ENCODE results near the gene SIN3B.
"Not testable (repeated sequence)": the region's sequence is repeated elsewhere in the genome, so short reads cannot be mapped to it uniquely, and the experiment has no call there.

SIN3B gene

GRCh38 chr19:16868423-16869130 is 39.4 kb downstream of the SIN3B start:
- no peak for DNase-seq

GRCh38 chr19:16869331-16869972 is 40.3 kb downstream of the SIN3B start:
- DNase-seq, result no peak

GRCh38 chr19:16871871-16872270 is 42.7 kb downstream of the SIN3B start:
- DNase-seq, result no peak

GRCh38 chr19:16872728-16873127 is 43.5 kb downstream of the SIN3B start:
- DNase-seq, result no peak

- no peak for DNase-seq
Measured at GRCh38 chr19:16873594-16873993, 44.4 kb downstream of the SIN3B start.

- DNase-seq, result no peak
Measured at GRCh38 chr19:16874250-16874977, 45.2 kb downstream of the SIN3B start.

GRCh38 chr19:16874978-16875299 is 45.7 kb downstream of the SIN3B start:
- not testable (repeated sequence) for DNase-seq

- no peak for DNase-seq
Measured at GRCh38 chr19:16875584-16876555, 46.7 kb downstream of the SIN3B start.

GRCh38 chr19:16876904-16877361 is 47.7 kb downstream of the SIN3B start:
- no peak for DNase-seq

GRCh38 chr19:16877581-16877980 is 48.4 kb downstream of the SIN3B start:
- DNase-seq, result no peak

GRCh38 chr19:16878181-16878965 is 49.2 kb downstream of the SIN3B start:
- no peak for DNase-seq

- no peak for DNase-seq
Measured at GRCh38 chr19:16880884-16881554, 51.8 kb downstream of the SIN3B start.

GRCh38 chr19:16882146-16882545 is 52.9 kb downstream of the SIN3B start:
- no peak for DNase-seq

- DNase-seq, result no peak
Measured at GRCh38 chr19:16883522-16883921, 54.3 kb downstream of the SIN3B start.

- no peak for DNase-seq
Measured at GRCh38 chr19:16885166-16885565, 56.0 kb downstream of the SIN3B start.

- DNase-seq, result no peak
Measured at GRCh38 chr19:16886305-16886880, 57.2 kb downstream of the SIN3B start.

GRCh38 chr19:16887353-16888265 is 58.4 kb downstream of the SIN3B start:
- DNase-seq, result no peak

- DNase-seq, result no peak
Measured at GRCh38 chr19:16888629-16889365, 59.6 kb downstream of the SIN3B start, which contains the start of gene F2RL3. Gene F2RL3 (plus strand): TSS chr19:16888999. CDS start chr19:16889190, 191 bp downstream.

GRCh38 chr19:16889366-16889882 is 60.2 kb downstream of the SIN3B start:
- no peak for DNase-seq

Data from NCI-H526 (cell line).